SK-N-SH (cell line): Measurements from ENCODE around the gene MGAT1.

Experiments
- TF ChIP-seq, protein P1 (sequence below): fragments of 200-600 bp; sonication (generic); IDR thresholded peaks from 2 replicates; pipeline ENCODE4 v1.6.1; 2017; ENCODE audit warnings: antibody characterized with exemption, mild to moderate bottlenecking, moderate library complexity
- TF ChIP-seq, protein P2 (sequence below): IDR thresholded peaks from 2 replicates; pipeline ENCODE4 v1.6.1; 2012; ENCODE audit warnings: mild to moderate bottlenecking, low read depth, low read length, moderate library complexity

DNA sequence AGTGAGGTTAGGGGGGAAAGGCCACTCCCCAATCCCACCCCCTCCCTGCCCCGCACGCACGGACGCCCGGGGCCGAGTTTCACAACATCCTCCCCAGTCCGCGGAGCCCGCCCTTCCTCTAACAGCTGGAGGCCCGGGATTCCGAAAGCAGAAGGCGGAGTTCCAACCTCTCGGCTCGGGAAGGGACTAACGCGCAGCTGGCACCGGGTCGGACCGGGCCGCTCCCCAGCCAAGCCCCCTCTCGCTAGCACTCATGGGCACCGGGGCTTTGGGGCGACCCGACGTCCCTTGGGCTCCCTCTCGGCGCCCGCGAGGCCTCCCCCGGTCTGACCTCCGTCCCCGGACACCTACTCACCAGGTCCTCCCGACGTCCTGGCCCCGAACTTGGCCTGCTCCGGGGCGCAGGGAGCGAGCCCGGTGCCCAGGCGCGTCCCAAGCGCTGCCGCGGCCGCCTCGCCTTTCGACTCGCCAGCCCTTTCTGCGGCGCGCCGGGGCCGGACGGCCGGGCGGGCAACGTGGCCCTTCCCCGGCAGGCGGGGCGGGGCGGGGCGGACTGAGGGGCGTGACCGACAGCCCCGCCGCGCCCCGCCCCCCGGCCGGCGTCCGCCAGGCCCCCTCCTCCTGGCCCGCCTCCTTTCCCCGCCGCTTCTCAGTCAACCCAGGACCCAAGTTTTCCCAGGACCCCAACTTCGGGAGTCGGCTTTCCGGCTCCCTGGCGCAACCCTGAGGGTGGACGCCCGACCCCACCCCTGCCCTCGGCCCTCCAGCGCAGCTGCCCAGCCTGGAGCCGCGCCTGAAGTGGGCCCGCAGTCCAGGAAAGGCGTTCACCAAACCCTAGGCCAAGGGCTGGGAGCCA, at the start of gene MGAT1:
- TF ChIP-seq, protein P1, sequence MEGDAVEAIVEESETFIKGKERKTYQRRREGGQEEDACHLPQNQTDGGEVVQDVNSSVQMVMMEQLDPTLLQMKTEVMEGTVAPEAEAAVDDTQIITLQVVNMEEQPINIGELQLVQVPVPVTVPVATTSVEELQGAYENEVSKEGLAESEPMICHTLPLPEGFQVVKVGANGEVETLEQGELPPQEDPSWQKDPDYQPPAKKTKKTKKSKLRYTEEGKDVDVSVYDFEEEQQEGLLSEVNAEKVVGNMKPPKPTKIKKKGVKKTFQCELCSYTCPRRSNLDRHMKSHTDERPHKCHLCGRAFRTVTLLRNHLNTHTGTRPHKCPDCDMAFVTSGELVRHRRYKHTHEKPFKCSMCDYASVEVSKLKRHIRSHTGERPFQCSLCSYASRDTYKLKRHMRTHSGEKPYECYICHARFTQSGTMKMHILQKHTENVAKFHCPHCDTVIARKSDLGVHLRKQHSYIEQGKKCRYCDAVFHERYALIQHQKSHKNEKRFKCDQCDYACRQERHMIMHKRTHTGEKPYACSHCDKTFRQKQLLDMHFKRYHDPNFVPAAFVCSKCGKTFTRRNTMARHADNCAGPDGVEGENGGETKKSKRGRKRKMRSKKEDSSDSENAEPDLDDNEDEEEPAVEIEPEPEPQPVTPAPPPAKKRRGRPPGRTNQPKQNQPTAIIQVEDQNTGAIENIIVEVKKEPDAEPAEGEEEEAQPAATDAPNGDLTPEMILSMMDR, result no peak
- TF ChIP-seq, protein P2, sequence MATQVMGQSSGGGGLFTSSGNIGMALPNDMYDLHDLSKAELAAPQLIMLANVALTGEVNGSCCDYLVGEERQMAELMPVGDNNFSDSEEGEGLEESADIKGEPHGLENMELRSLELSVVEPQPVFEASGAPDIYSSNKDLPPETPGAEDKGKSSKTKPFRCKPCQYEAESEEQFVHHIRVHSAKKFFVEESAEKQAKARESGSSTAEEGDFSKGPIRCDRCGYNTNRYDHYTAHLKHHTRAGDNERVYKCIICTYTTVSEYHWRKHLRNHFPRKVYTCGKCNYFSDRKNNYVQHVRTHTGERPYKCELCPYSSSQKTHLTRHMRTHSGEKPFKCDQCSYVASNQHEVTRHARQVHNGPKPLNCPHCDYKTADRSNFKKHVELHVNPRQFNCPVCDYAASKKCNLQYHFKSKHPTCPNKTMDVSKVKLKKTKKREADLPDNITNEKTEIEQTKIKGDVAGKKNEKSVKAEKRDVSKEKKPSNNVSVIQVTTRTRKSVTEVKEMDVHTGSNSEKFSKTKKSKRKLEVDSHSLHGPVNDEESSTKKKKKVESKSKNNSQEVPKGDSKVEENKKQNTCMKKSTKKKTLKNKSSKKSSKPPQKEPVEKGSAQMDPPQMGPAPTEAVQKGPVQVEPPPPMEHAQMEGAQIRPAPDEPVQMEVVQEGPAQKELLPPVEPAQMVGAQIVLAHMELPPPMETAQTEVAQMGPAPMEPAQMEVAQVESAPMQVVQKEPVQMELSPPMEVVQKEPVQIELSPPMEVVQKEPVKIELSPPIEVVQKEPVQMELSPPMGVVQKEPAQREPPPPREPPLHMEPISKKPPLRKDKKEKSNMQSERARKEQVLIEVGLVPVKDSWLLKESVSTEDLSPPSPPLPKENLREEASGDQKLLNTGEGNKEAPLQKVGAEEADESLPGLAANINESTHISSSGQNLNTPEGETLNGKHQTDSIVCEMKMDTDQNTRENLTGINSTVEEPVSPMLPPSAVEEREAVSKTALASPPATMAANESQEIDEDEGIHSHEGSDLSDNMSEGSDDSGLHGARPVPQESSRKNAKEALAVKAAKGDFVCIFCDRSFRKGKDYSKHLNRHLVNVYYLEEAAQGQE, result no peak
